GM23338 (cell line): ENCODE measurements around the gene KLHL26. TPM values are rescaled to one million over a fixed set of nuclear protein-coding genes. Genes with fewer than 3 reads are reported as not detected.

Source experiments
- ATAC-seq: fragments of 200-7000 bp; cut with Tn5 transposase; 3 replicates; pipeline ENCODE4 v1.9.1; 2020
- DNase-seq: peaks from one replicate; pipeline ENCODE4 v3.0.0-alpha.2; 2015; ENCODE audit warnings: low spot score
- H2AFZ ChIP-seq: fragments of 200-600 bp; sonication (generic); 2 replicates; pipeline ENCODE4 v1.8.0; 2016; ENCODE audit warnings: antibody characterized with exemption, mild to moderate bottlenecking, moderate library complexity
- H3F3A ChIP-seq: fragments of 200-600 bp; sonication (generic); replicated peaks from 2 replicates; pipeline ENCODE4 v1.8.0; 2017; ENCODE audit warnings: antibody characterized with exemption, mixed run types, low read depth
- H3K27ac ChIP-seq: fragments of 200-600 bp; sonication (generic); 2 replicates; pipeline ENCODE4 v1.6.1; 2016; ENCODE audit warnings: low read depth
- H3K27me3 ChIP-seq: fragments of 200-600 bp; sonication (generic); 2 replicates; pipeline ENCODE4 v1.8.0; 2016; ENCODE audit warnings: mild to moderate bottlenecking, mixed run types, moderate library complexity; ENCODE audit not compliant: insufficient read depth
- H3K36me3 ChIP-seq: fragments of 200-600 bp; sonication (generic); 2 replicates; pipeline ENCODE4 v1.8.0; 2016; ENCODE audit warnings: mild to moderate bottlenecking; ENCODE audit not compliant: insufficient read depth
- H3K4me1 ChIP-seq: fragments of 200-600 bp; sonication (generic); 2 replicates; pipeline ENCODE4 v1.8.0; 2016; ENCODE audit warnings: mild to moderate bottlenecking, moderate library complexity; ENCODE audit not compliant: insufficient read depth
- H3K4me2 ChIP-seq: fragments of 200-600 bp; sonication (generic); 2 replicates; pipeline ENCODE4 v1.7.1; 2017; ENCODE audit warnings: mixed run types
- H3K4me3 ChIP-seq: fragments of 200-600 bp; sonication (generic); 2 replicates; pipeline ENCODE4 v1.6.1; 2016; ENCODE audit warnings: mixed run types
- H3K79me2 ChIP-seq: fragments of 200-600 bp; sonication (generic); replicated peaks from 2 replicates; pipeline ENCODE4 v1.8.0; 2017; ENCODE audit warnings: mild to moderate bottlenecking; ENCODE audit not compliant: insufficient read depth
- H3K9me2 ChIP-seq: fragments of 200-600 bp; sonication (generic); 2 replicates; pipeline ENCODE4 v1.8.0; 2017; ENCODE audit not compliant: insufficient read depth
- H4K20me1 ChIP-seq: fragments of 200-600 bp; sonication (generic); replicated peaks from 2 replicates; pipeline ENCODE4 v1.8.0; 2017; ENCODE audit warnings: mild to moderate bottlenecking; ENCODE audit not compliant: insufficient read depth
- H3K27ac Mint-ChIP-seq: 2 replicates; pipeline ENCODE4 v1.8.0; 2020; ENCODE audit warnings: inconsistent platforms, mild to moderate bottlenecking, moderate library complexity, mixed read lengths
- H3K27me3 Mint-ChIP-seq: 3 replicates; pipeline ENCODE4 v1.8.0; 2022; ENCODE audit warnings: low read depth, mild to moderate bottlenecking, moderate library complexity, mixed read lengths, inconsistent platforms; ENCODE audit not compliant: insufficient read depth, poor library complexity
- H3K36me3 Mint-ChIP-seq: 3 replicates; pipeline ENCODE4 v1.8.0; 2021; ENCODE audit warnings: low read depth, mild to moderate bottlenecking, inconsistent platforms, moderate library complexity, mixed read lengths
- H3K4me1 Mint-ChIP-seq: 3 replicates; pipeline ENCODE4 v1.8.0; 2020; ENCODE audit warnings: mild to moderate bottlenecking, inconsistent platforms, mixed read lengths
- H3K4me3 Mint-ChIP-seq: 3 replicates; pipeline ENCODE4 v1.8.0; 2021; ENCODE audit warnings: moderate library complexity, mild to moderate bottlenecking, inconsistent platforms, mixed read lengths
- H3K9me3 Mint-ChIP-seq: 3 replicates; pipeline ENCODE4 v1.8.0; 2020; ENCODE audit warnings: moderate library complexity, mild to moderate bottlenecking, inconsistent platforms, mixed read lengths
- CREB1 ChIP-seq: fragments of 250-450 bp; sonication (Bioruptor Pico); IDR thresholded peaks from 2 replicates; pipeline ENCODE4 v1.5.0; 2020; ENCODE audit warnings: low read depth, mild to moderate bottlenecking, moderate library complexity
- CTCF ChIP-seq, 2 experiments: fragments of 200-600 bp in 1 of 2; sonication (generic) in 1 of 2; conservative IDR thresholded peaks; 2 replicates each; pipeline versions ENCODE4 v1.5.1 to v1.6.1; 2016 to 2017; ENCODE audit warnings: antibody characterized with exemption in 2 of 2, low read depth in 2 of 2, mild to moderate bottlenecking in 2 of 2, moderate library complexity in 1 of 2
- ETS1 ChIP-seq: IDR thresholded peaks from 2 replicates; pipeline ENCODE4 v1.6.1; 2016; ENCODE audit warnings: antibody characterized with exemption
- EZH2 ChIP-seq: fragments of 200-600 bp; sonication (generic); IDR thresholded peaks from one replicate; pipeline ENCODE4 v1.8.0; 2017; ENCODE audit warnings: antibody characterized with exemption, mild to moderate bottlenecking, low read depth; ENCODE audit not compliant: unreplicated experiment
- EZH2phosphoT487 ChIP-seq: fragments of 200-600 bp; sonication (generic); IDR thresholded peaks from one replicate; pipeline ENCODE4 v1.8.1; 2018; ENCODE audit warnings: antibody characterized with exemption; ENCODE audit not compliant: unreplicated experiment
- JUNB ChIP-seq: IDR thresholded peaks from one replicate; pipeline ENCODE4 v1.6.1; 2016; ENCODE audit warnings: antibody characterized with exemption; ENCODE audit not compliant: unreplicated experiment
- NANOG ChIP-seq: IDR thresholded peaks from 2 replicates; pipeline ENCODE4 v1.6.1; 2016; ENCODE audit warnings: antibody characterized with exemption, borderline replicate concordance
- POLR2AphosphoS5 ChIP-seq: IDR thresholded peaks from 2 replicates; pipeline ENCODE4 v1.6.1; 2016; ENCODE audit warnings: antibody characterized with exemption, low read depth
- REST ChIP-seq: IDR thresholded peaks from one replicate; pipeline ENCODE4 v1.6.1; 2018; ENCODE audit warnings: antibody characterized with exemption; ENCODE audit not compliant: unreplicated experiment
- STAT1 ChIP-seq: IDR thresholded peaks from one replicate; pipeline ENCODE4 v1.6.1; 2016; ENCODE audit warnings: antibody characterized with exemption; ENCODE audit not compliant: unreplicated experiment
- ZNF114 ChIP-seq: fragments of 250-450 bp; sonication (Bioruptor Pico); IDR thresholded peaks from 2 replicates; pipeline ENCODE4 v1.5.0; 2020; ENCODE audit warnings: mild to moderate bottlenecking, moderate library complexity
- ZNF331 ChIP-seq: fragments of 250-450 bp; sonication (Bioruptor Pico); IDR thresholded peaks from 2 replicates; pipeline ENCODE4 v1.5.0; 2020; ENCODE audit warnings: low read depth, mild to moderate bottlenecking, moderate library complexity
- ZNF462 ChIP-seq: fragments of 250-450 bp; sonication (Bioruptor Pico); IDR thresholded peaks from 2 replicates; pipeline ENCODE4 v1.5.0; 2020; ENCODE audit warnings: mild to moderate bottlenecking, moderate library complexity
- polyA plus RNA-seq: library from polyadenylated mRNA; unstranded; fragments of >200 nt; fragmentation: Nextera tagmentation; extraction: Ambion mirVana; gene quantifications from 2 replicates; pipeline ENCODE4 v1.2.1, GENCODE V29; 2016
- total RNA-seq: library from RNA; depleted of rRNA; stranded (reverse); fragments of >200 nt; shearing (Covaris generic); gene quantifications from 2 replicates; pipeline ENCODE4 v1.2.3, GENCODE V29; 2014

The KLHL26 gene
- total and polyA plus RNA-seq, 2 experiments from 2014 or later, result 3.6 to 11.2 TPM

- Mint-ChIP-seq H3K9me3 (no peaks in the 10 kb centered on the region; the same call in 2 of the 3 replicates), H3K4me3 (no peak overlapping the region), H3K27ac (no peak overlapping the region), H3K4me1 (peaks cover 46% of the 10 kb centered on the region), H3K36me3 (no peaks in the 10 kb centered on the region; the same call in 2 of the 3 replicates), H3K27me3 (peaks cover 15% of the 10 kb centered on the region)
- H3F3A ChIP-seq, result peaks cover 8% of the 10 kb centered on the region; the same call in 1 of the 2 replicates
- H3K4me2 ChIP-seq, result no peak overlapping the region
- H3K79me2 ChIP-seq, result no peaks in the 10 kb centered on the region
- H3K27ac ChIP-seq, result no peak overlapping the region
- H3K9me2 ChIP-seq, result 0 out of 2 replicates have a peak, but pooled peaks cover 6% of the 10 kb centered on the region
- H2AFZ ChIP-seq, result no peak overlapping the region
- no peak overlapping the region for H3K4me3 ChIP-seq
- TF ChIP-seq CREB1 (CRISPR knock-in tag) (no peak), ZNF114 (CRISPR knock-in tag) (no peak), STAT1 (no peak), EZH2 (no peak), JUNB (no peak), ZNF462 (CRISPR knock-in tag) (no peak), REST (no peak), EZH2phosphoT487 (no peak), ETS1 (no peak), CTCF (conservative IDR thresholded peaks at IDR 0.05; ENCODE audit: low read depth in 2 of 2) (no peak), NANOG (no peak), POLR2AphosphoS5 (no peak), ZNF331 (CRISPR knock-in tag) (no peak)
- ATAC-seq (no peak), DNase-seq (no peak)
- no peaks in the 10 kb centered on the region; the same call in 1 of the 2 replicates for H4K20me1 ChIP-seq
- peaks cover 9% of the 10 kb centered on the region; the same call in 1 of the 2 replicates for H3K4me1 ChIP-seq
- no peaks in the 10 kb centered on the region for H3K27me3 ChIP-seq
- H3K36me3 ChIP-seq, result no peaks in the 10 kb centered on the region
These were observed 17.0 kb downstream of the KLHL26 start for GRCh38 chr19:18653853-18654252.
